Neural cell (in vitro differentiated cells): ENCODE results near the gene RRAS2. TPM values are rescaled to one million over a fixed set of nuclear protein-coding genes. Genes with fewer than 3 reads are reported as not detected.

Experiments
- H2AFZ ChIP-seq: fragments of 200-600, 300-800 bp; sonication (generic), shearing (Covaris generic); 2 replicates; pipeline ENCODE4 v1.6.0; 2014; ENCODE audit warnings: low read depth, mild to moderate bottlenecking, antibody characterized with exemption, low read length, moderate library complexity
- H3F3A ChIP-seq: fragments of 200-600 bp; shearing (Covaris generic); 2 replicates; pipeline ENCODE4 v1.6.1; 2016; ENCODE audit warnings: mild to moderate bottlenecking, moderate library complexity, mixed read lengths, antibody characterized with exemption, low read length; ENCODE audit not compliant: insufficient read depth, poor library complexity, severe bottlenecking
- H3K27ac ChIP-seq: fragments of 200-600, 300-800 bp; sonication (generic), shearing (Covaris generic); 2 replicates; pipeline ENCODE4 v1.5.1; 2014; ENCODE audit warnings: mild to moderate bottlenecking, low read length, moderate library complexity
- H3K27me3 ChIP-seq: fragments of 300-800, 200-600 bp; sonication (generic), shearing (Covaris generic); 2 replicates; pipeline ENCODE4 v1.6.0; 2014; ENCODE audit warnings: mild to moderate bottlenecking, low read depth, low read length, moderate library complexity; ENCODE audit not compliant: insufficient read depth
- H3K36me3 ChIP-seq: fragments of 300-800, 200-600 bp; sonication (generic), shearing (Covaris generic); 2 replicates; pipeline ENCODE4 v1.5.1; 2014; ENCODE audit warnings: mild to moderate bottlenecking, antibody characterized with exemption, low read length, moderate library complexity; ENCODE audit not compliant: insufficient read depth
- H3K4me2 ChIP-seq: fragments of 300-800, 200-600 bp; sonication (generic), shearing (Covaris generic); 2 replicates; pipeline ENCODE4 v1.6.0; 2014; ENCODE audit warnings: mild to moderate bottlenecking, low read length
- H3K4me3 ChIP-seq: fragments of 300-800, 200-600 bp; sonication (generic), shearing (Covaris generic); 2 replicates; pipeline ENCODE4 v1.5.1; 2014; ENCODE audit warnings: mild to moderate bottlenecking, low read length, moderate library complexity
- H3K79me2 ChIP-seq: fragments of 200-600 bp; shearing (Covaris generic); replicated peaks from 2 replicates; pipeline ENCODE4 v1.6.0; 2014; ENCODE audit warnings: mild to moderate bottlenecking, low read length, moderate library complexity; ENCODE audit not compliant: insufficient read depth
- H3K9ac ChIP-seq: fragments of 300-800, 200-600 bp; sonication (generic), shearing (Covaris generic); 2 replicates; pipeline ENCODE4 v1.6.1; 2016; ENCODE audit warnings: mild to moderate bottlenecking, low read length, mixed read lengths
- H3K9me2 ChIP-seq: fragments of 200-600 bp; shearing (Covaris generic); 2 replicates; pipeline ENCODE4 v1.6.1; 2016; ENCODE audit warnings: mild to moderate bottlenecking, low read length, mixed read lengths; ENCODE audit not compliant: insufficient read depth
- H3K9me3 ChIP-seq: fragments of 200-600, 300-800 bp; sonication (generic), shearing (Covaris generic); 2 replicates; pipeline ENCODE4 v1.6.1; 2016; ENCODE audit warnings: mild to moderate bottlenecking, mixed run types, low read length, moderate library complexity, mixed read lengths
- H4K20me1 ChIP-seq: fragments of 200-600 bp; shearing (Covaris generic); 2 replicates; pipeline ENCODE4 v1.6.1; 2016; ENCODE audit warnings: mild to moderate bottlenecking, mixed run types; ENCODE audit not compliant: insufficient read depth
- CTCF ChIP-seq: fragments of 450-650 bp; IDR thresholded peaks from 2 replicates; pipeline ENCODE4 v1.5.1; 2014; ENCODE audit warnings: antibody characterized with exemption, mild to moderate bottlenecking, moderate library complexity; ENCODE audit not compliant: poor library complexity, severe bottlenecking
- EP300 ChIP-seq: fragments of 450-650 bp; conservative IDR thresholded peaks from 2 replicates; pipeline ENCODE4 v1.6.1; 2014; ENCODE audit warnings: antibody characterized with exemption, mild to moderate bottlenecking, moderate library complexity; ENCODE audit not compliant: poor library complexity, severe bottlenecking
- EZH2 ChIP-seq: fragments of 200-600, 300-800 bp; shearing (Covaris generic), sonication (generic); IDR thresholded peaks from 2 replicates; pipeline ENCODE4 v1.6.1; 2014; ENCODE audit warnings: antibody characterized with exemption, low read length, borderline replicate concordance, mild to moderate bottlenecking; ENCODE audit not compliant: insufficient read depth, poor library complexity, severe bottlenecking
- MXI1 ChIP-seq: fragments of 450-650 bp; conservative IDR thresholded peaks from 2 replicates; pipeline ENCODE4 v1.6.1; 2014; ENCODE audit warnings: antibody characterized with exemption, mild to moderate bottlenecking; ENCODE audit not compliant: poor library complexity, severe bottlenecking
- POLR2AphosphoS5 ChIP-seq: IDR thresholded peaks from 2 replicates; pipeline ENCODE4 v1.6.1; 2012
- RAD21 ChIP-seq: fragments of 450-650 bp; conservative IDR thresholded peaks from 2 replicates; pipeline ENCODE4 v1.6.1; 2014; ENCODE audit warnings: antibody characterized with exemption, mild to moderate bottlenecking, moderate library complexity
- REST ChIP-seq: IDR thresholded peaks from 2 replicates; pipeline ENCODE4 v1.6.1; 2012; ENCODE audit warnings: borderline replicate concordance
- SMC3 ChIP-seq: fragments of 450-650 bp; conservative IDR thresholded peaks from 2 replicates; pipeline ENCODE4 v1.6.1; 2014; ENCODE audit warnings: antibody characterized with exemption, mild to moderate bottlenecking, moderate library complexity; ENCODE audit not compliant: poor library complexity
- TAF1 ChIP-seq: IDR thresholded peaks from 2 replicates; pipeline ENCODE4 v1.6.1; 2012; ENCODE audit warnings: low read depth
- polyA plus RNA-seq: library from polyadenylated mRNA; depleted of rRNA; stranded (reverse); fragments of >200 nt; gene quantifications from 2 replicates; pipeline ENCODE4 v1.2.3, GENCODE V29; 2014

RRAS2 gene
- polyA plus RNA-seq, 1 donor from 2014 or later = 47.3 TPM

GRCh38 chr11:14350716-14351238, 8.2 kb downstream of the RRAS2 start:
- H3K9me3 ChIP-seq = no peaks in the 10 kb centered on the region
- H3K27ac ChIP-seq = no peak overlapping the region
- H3K4me3 ChIP-seq = no peak overlapping the region
- no peaks in the 10 kb centered on the region for H3F3A ChIP-seq
- peaks cover 44% of the 10 kb centered on the region for H3K79me2 ChIP-seq
- TF ChIP-seq EZH2 = no peak
- no peak for TF ChIP-seq REST
- no peak for TF ChIP-seq CTCF
- TF ChIP-seq EP300 = no peak
- no peak for TF ChIP-seq TAF1
- no peak for TF ChIP-seq RAD21
- no peak for TF ChIP-seq MXI1
- TF ChIP-seq POLR2AphosphoS5 = no peak
- TF ChIP-seq SMC3 = no peak
- H4K20me1 ChIP-seq = no peaks in the 10 kb centered on the region
- no peak overlapping the region for H3K4me2 ChIP-seq
- H3K9ac ChIP-seq = no peak overlapping the region
- no peaks in the 10 kb centered on the region for H3K27me3 ChIP-seq
- no peaks in the 10 kb centered on the region for H3K36me3 ChIP-seq
- H2AFZ ChIP-seq = no peak overlapping the region
- no peaks in the 10 kb centered on the region for H3K9me2 ChIP-seq

GRCh38 chr11:14350215-14350614, 8.8 kb downstream of the RRAS2 start:
- Histone ChIP-seq H4K20me1 (no peaks in the 10 kb centered on the region), H3K36me3 (no peaks in the 10 kb centered on the region), H3K9me2 (no peaks in the 10 kb centered on the region)

More at GRCh38 chr11:14350215-14350614, 8.8 kb downstream of the RRAS2 start:
- Histone ChIP-seq H3K9me3 (no peaks in the 10 kb centered on the region), H2AFZ (no peak overlapping the region), H3K9ac (no peak overlapping the region), H3K27ac (no peak overlapping the region), H3F3A (no peaks in the 10 kb centered on the region), H3K27me3 (no peaks in the 10 kb centered on the region), H3K4me3 (no peak overlapping the region), H3K79me2 (peaks cover 41% of the 10 kb centered on the region), H3K4me2 (no peak overlapping the region)
- TF ChIP-seq REST (no peak), EZH2 (no peak), EP300 (no peak), MXI1 (no peak), RAD21 (no peak), TAF1 (no peak), SMC3 (no peak), CTCF (no peak), POLR2AphosphoS5 (no peak)
